K562 (cell line): ENCODE results near the gene STUM. TPM values are rescaled to one million over a fixed set of nuclear protein-coding genes. Genes with fewer than 3 reads are reported as not detected.

Experiments
- ATAC-seq: fragments of 200-7000 bp; cut with Tn5 transposase; 3 replicates; pipeline ENCODE4 v1.9.1; 2020; ENCODE audit warnings: moderate library complexity
- BruUV-seq: library from RNA; stranded (reverse); fragments of 400-500 nt; replicated peaks from 2 replicates; lab custom pipeline; 2021; lab: Mats Ljungman, UMichigan
- CTCF ChIA-PET: fragments of 300-600 bp; formaldehyde crosslinking; extraction: SDS; loops from one replicate; lab custom pipeline; 2021; ENCODE audit warnings: low intra/inter-chr PET ratio; lab: Yijun Ruan, JAX
- POLR2A ChIA-PET: fragments of 300-600, 350-650 bp; sonication (Branson Sonifier 250); formaldehyde crosslinking; extraction: SDS; loops from one replicate; lab custom pipeline; 2021; ENCODE audit warnings: antibody characterized with exemption, inconsistent platforms; lab: Yijun Ruan, JAX
- DNase-seq, 4 experiments: peaks; one replicate each; pipeline versions ENCODE4 v3.0.0 to v3.0.0-alpha.2; 2011 to 2018; ENCODE audit warnings: low spot score in 3 of 4, mixed read lengths in 3 of 4; ENCODE audit errors: extremely low read depth in 1 of 4
- FAIRE-seq: peaks from 2 replicates; lab custom pipeline; 2011; peaks lifted over from hg19 to GRCh38; lab: Jason Lieb, UNC
- H2AFZ ChIP-seq: 2 replicates; pipeline ENCODE4 v1.6.0; 2011; ENCODE audit warnings: low read depth, low read length, control low read depth, inconsistent platforms
- H3K27ac ChIP-seq: fragments of 200-600 bp; 3 replicates; pipeline ENCODE4 v1.8.0; 2011; ENCODE audit warnings: low read depth, mild to moderate bottlenecking, control low read depth, inconsistent platforms, low read length, moderate library complexity, mixed read lengths; ENCODE audit errors: extremely low read depth
- H3K27me3 ChIP-seq, 2 experiments: fragments of 300-600 bp in 1 of 2; 2 replicates in 1 of 2; 3 replicates in 1 of 2; pipeline versions ENCODE4 v1.6.0 to v1.8.0; 2011; ENCODE audit warnings: inconsistent platforms in 2 of 2, low read length in 2 of 2, mild to moderate bottlenecking in 1 of 2, mixed read lengths in 1 of 2, moderate library complexity in 1 of 2; ENCODE audit not compliant: control insufficient read depth in 2 of 2, insufficient read depth in 2 of 2
- H3K36me3 ChIP-seq: fragments of 300-600 bp; 3 replicates; pipeline ENCODE4 v1.8.0; 2011; ENCODE audit warnings: mild to moderate bottlenecking, low read length, inconsistent platforms; ENCODE audit not compliant: control insufficient read depth, insufficient read depth
- H3K4me1 ChIP-seq, 2 experiments: fragments of 200-600 bp in 1 of 2; replicated peaks in 1 of 2; 2 replicates in 1 of 2; 3 replicates in 1 of 2; pipeline versions ENCODE4 v1.5.1 to v1.8.0; 2011; ENCODE audit warnings: inconsistent platforms in 2 of 2, low read length in 2 of 2, mild to moderate bottlenecking in 1 of 2, mixed read lengths in 1 of 2, moderate library complexity in 1 of 2; ENCODE audit not compliant: control insufficient read depth in 2 of 2, insufficient read depth in 2 of 2
- H3K4me2 ChIP-seq: 2 replicates; pipeline ENCODE4 v1.6.1; 2011; ENCODE audit warnings: low read length, control low read depth, inconsistent platforms, mixed read lengths; ENCODE audit not compliant: insufficient read depth
- H3K4me3 ChIP-seq: fragments of 200-600 bp; sonication (generic), shearing (Covaris generic); 2 replicates; pipeline ENCODE4 v1.5.1; 2016; ENCODE audit warnings: control low read depth, inconsistent platforms
- H3K79me2 ChIP-seq: fragments of 200-600 bp; 3 replicates; pipeline ENCODE4 v1.8.0; 2011; ENCODE audit warnings: low read length, inconsistent platforms; ENCODE audit not compliant: control insufficient read depth, insufficient read depth
- H3K9ac ChIP-seq, 2 experiments: 2 replicates each; pipeline versions ENCODE4 v1.6.0 to v1.6.1; 2011; ENCODE audit warnings: low read depth in 2 of 2, low read length in 2 of 2, control low read depth in 1 of 2, inconsistent platforms in 1 of 2, mild to moderate bottlenecking in 1 of 2, mixed read lengths in 1 of 2; ENCODE audit not compliant: insufficient read depth in 1 of 2
- H3K9me1 ChIP-seq: one replicate; pipeline ENCODE4 v1.6.0; 2011; ENCODE audit warnings: inconsistent platforms, mild to moderate bottlenecking, low read length, moderate library complexity; ENCODE audit not compliant: control insufficient read depth, insufficient read depth
- H3K9me3 ChIP-seq: replicated peaks from 2 replicates; pipeline ENCODE4 v1.5.1; 2011; ENCODE audit warnings: low read depth, low read length, inconsistent platforms; ENCODE audit not compliant: control insufficient read depth, insufficient read depth
- H4K20me1 ChIP-seq: replicated peaks from 2 replicates; pipeline ENCODE4 v1.6.1; 2011; ENCODE audit warnings: low read length, inconsistent platforms, mixed read lengths; ENCODE audit not compliant: control insufficient read depth, insufficient read depth
- EZH2 ChIP-seq: IDR thresholded peaks from 2 replicates; pipeline ENCODE4 v1.6.1; 2012; ENCODE audit warnings: low read depth, mild to moderate bottlenecking, inconsistent platforms, low read length, borderline replicate concordance
- FOXA3 ChIP-seq, 2 experiments: fragments of 450-650 bp in 1 of 2; sonication (generic) in 1 of 2; formaldehyde crosslinking; IDR thresholded peaks in 1 of 2; conservative IDR thresholded peaks in 1 of 2; 2 replicates each; pipeline versions ENCODE4 v1.4.0 to v1.8.0; 2020 to 2022; ENCODE audit warnings: mild to moderate bottlenecking in 2 of 2, missing genetic modification reagents in 1 of 2
- GTF2E2 ChIP-seq: fragments of 200-800 bp; sonication (Bioruptor generic); IDR thresholded peaks from 2 replicates; pipeline ENCODE4 v1.6.1; 2016; ENCODE audit warnings: missing genetic modification characterization, missing compliant biosample characterization
- HNRNPL ChIP-seq: fragments of 200-400 bp; formaldehyde crosslinking; IDR thresholded peaks from 2 replicates; pipeline ENCODE4 v1.6.1; 2017; ENCODE audit warnings: low read depth, mild to moderate bottlenecking, low read length
- PHF20 ChIP-seq: fragments of 450-650 bp; IDR thresholded peaks from 2 replicates; pipeline ENCODE4 v1.6.1; 2018; ENCODE audit not compliant: partially characterized antibody
- SIN3A ChIP-seq, 2 experiments: fragments of 150-350 bp in 1 of 2; IDR thresholded peaks; 2 replicates each; pipeline ENCODE4 v1.6.1; 2011 to 2016; ENCODE audit warnings: borderline replicate concordance in 2 of 2, low read depth in 2 of 2, low read length in 2 of 2, mild to moderate bottlenecking in 2 of 2, moderate library complexity in 2 of 2; ENCODE audit not compliant: control insufficient read depth in 1 of 2
- STAT5B ChIP-seq: fragments of 250-450 bp; sonication (Bioruptor Pico); IDR thresholded peaks from 2 replicates; pipeline ENCODE4 v1.8.0; 2021; ENCODE audit warnings: mild to moderate bottlenecking, inconsistent platforms
- TBL1XR1 ChIP-seq, 2 experiments: IDR thresholded peaks; 2 replicates each; pipeline ENCODE4 v1.6.1; 2012; ENCODE audit warnings: improper control_type of control experiment in 2 of 2, low read length in 2 of 2, mild to moderate bottlenecking in 1 of 2
- TCF3 ChIP-seq: sonication (generic); formaldehyde crosslinking; IDR thresholded peaks from 2 replicates; pipeline ENCODE4 v1.4.0; 2020; ENCODE audit warnings: mild to moderate bottlenecking, missing genetic modification reagents
- ZNF217 ChIP-seq: sonication (generic); formaldehyde crosslinking; IDR thresholded peaks from 2 replicates; pipeline ENCODE4 v1.8.0; 2022; ENCODE audit warnings: mild to moderate bottlenecking, missing genetic modification reagents
- WGBS: fragments of 100-300 bp; shearing (Covaris generic); methylation state at CpG from one replicate; pipeline ENCODE4 v1.1.6; 2016; ENCODE audit warnings: low coverage, mixed read lengths; ENCODE audit not compliant: insufficient coverage; ENCODE audit errors: missing lambda C conversion rate; 5-methylcytosine and 5-hydroxymethylcytosine counted together
- in situ Hi-C: fragments of 300-500 bp; cut with MboI; formaldehyde crosslinking; loops from 4 replicates; pipeline ENCODE4 v1.15.0; 2018; ENCODE audit warnings: inconsistent platforms, mixed read lengths
- intact Hi-C: fragments of 100-400 bp; cut with micrococcal nuclease; formaldehyde crosslinking; loops from 2 replicates; pipeline ENCODE4 v1.14.2; 2022
- polyA plus RNA-seq, 8 experiments: library from polyadenylated mRNA; depleted of rRNA in 4 of 8; stranded (reverse) in 5 of 8; unstranded in 3 of 8; fragments of >200 nt; fragmentation: Nextera tagmentation in 2 of 8; fragmentation: Illumina TruSeq in 1 of 8; extraction: Ambion mirVana in 2 of 8; extraction: Trizol in 1 of 8; gene quantifications; 2 replicates each; pipeline versions ENCODE4 v1.2.1 to v1.2.3, GENCODE V29; 2011 to 2014; ENCODE audit warnings: inconsistent platforms in 1 of 8, missing spikeins in 1 of 8
- total RNA-seq, 7 experiments: library from RNA; depleted of rRNA in 6 of 7; stranded (reverse); fragments of >200 nt in 6 of 7; fragmentation: Illumina TruSeq in 2 of 7; extraction: Trizol in 2 of 7; gene quantifications; 2 replicates each; pipeline versions ENCODE4 v1.2.1 to v1.2.3, GENCODE V29; 2011 to 2021; ENCODE audit warnings: low replicate concordance in 1 of 7
- TF ChIP-seq, protein P1 (sequence below): sonication (generic); formaldehyde crosslinking; IDR thresholded peaks from 2 replicates; pipeline ENCODE4 v1.8.1; 2022; ENCODE audit warnings: missing genetic modification reagents
- TF ChIP-seq, protein P2 (sequence below): fragments of 250-450 bp; sonication (Bioruptor Pico); IDR thresholded peaks from 2 replicates; pipeline ENCODE4 v1.4.0; 2020; ENCODE audit warnings: mild to moderate bottlenecking, moderate library complexity
- TF ChIP-seq, protein P3 (sequence below): fragments of 250-450 bp; sonication (Bioruptor Pico); IDR thresholded peaks from 2 replicates; pipeline ENCODE4 v1.5.0; 2020; ENCODE audit warnings: mild to moderate bottlenecking
- TF ChIP-seq, protein P4 (sequence below): fragments of 250-450 bp; sonication (Bioruptor Pico); IDR thresholded peaks from 2 replicates; pipeline ENCODE4 v1.5.0; 2021

Gene STUM
- total and polyA plus RNA-seq, 9 of the 15 experiments (the other 6 are each of a cell fraction or from before 2014, with no cell fraction given), result not detected

DNA sequence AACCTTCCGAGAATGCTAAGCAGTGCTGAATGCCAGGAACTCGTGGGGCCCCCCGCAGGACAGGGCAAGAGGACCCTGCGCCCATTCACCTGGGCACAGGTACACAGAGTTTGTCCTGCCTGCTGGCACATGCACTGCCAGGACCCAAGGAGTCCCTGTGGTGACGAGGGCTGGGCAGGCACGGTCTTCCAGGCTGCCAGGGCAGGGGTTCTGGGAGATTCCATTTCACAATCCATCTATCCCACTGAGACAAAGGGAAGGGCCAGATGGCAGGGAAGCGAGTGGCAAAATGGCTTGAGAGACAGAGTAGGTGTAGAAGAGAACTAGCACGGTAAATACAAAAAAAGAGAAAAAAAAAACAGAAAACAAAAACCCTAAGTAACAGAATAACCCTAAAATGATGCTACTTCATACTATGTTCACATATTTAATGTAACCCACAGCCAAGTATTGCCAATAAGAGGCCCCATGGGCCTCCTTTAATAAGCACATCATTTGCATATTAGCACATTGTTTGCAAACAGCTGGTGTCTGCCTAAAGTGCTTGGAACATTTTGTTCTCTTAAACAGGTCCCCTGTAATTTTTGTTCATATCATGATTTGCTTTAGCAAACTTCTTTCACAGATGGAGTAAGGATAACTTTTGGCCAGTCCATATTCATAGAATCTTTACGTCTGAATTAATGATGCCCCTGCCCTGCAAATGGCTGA is 83.8 kb downstream of the STUM start:
- Histone ChIP-seq H2AFZ (no peak overlapping the region), H3K9ac (no peak overlapping the region), H3K36me3 (no peaks in the 10 kb centered on the region), H3K9me1 (no peaks in the 10 kb centered on the region), H3K27me3 (peaks cover 13 to 69% of the 10 kb centered on the region in 2 experiments), H3K27ac (no peak overlapping the region), H3K4me2 (no peak overlapping the region), H3K9me3 (no peaks in the 10 kb centered on the region), H3K4me1 (peaks cover 0 to 14% of the 10 kb centered on the region in 2 experiments; a peak in 2 of 5 replicates), H3K4me3 (no peak overlapping the region), H3K79me2 (no peaks in the 10 kb centered on the region), H4K20me1 (0 out of 2 replicates have a peak, but pooled peaks cover 9% of the 10 kb centered on the region)
- under 1% methylated on average over 9 of the region's 9 CpGs for WGBS
- BruUV-seq, result no TSS peak
- ATAC-seq (no peak), FAIRE-seq (no peak), DNase-seq (no peak)
- CTCF ChIA-PET, result interaction anchor here (0.6 kb wide), 1 partner anchor 55 kb away, joined by 3 read pairs; no protein-coding TSS in a partner anchor
- intact Hi-C loops, result no loop called here
- POLR2A ChIA-PET, result no interaction called here
- in situ Hi-C loops, result loop anchor here (10.0 kb wide), 2 partner anchors 802 to 1322 kb away; no protein-coding TSS in a partner anchor
- no peak for TF ChIP-seq GTF2E2
- TF ChIP-seq, protein P1, sequence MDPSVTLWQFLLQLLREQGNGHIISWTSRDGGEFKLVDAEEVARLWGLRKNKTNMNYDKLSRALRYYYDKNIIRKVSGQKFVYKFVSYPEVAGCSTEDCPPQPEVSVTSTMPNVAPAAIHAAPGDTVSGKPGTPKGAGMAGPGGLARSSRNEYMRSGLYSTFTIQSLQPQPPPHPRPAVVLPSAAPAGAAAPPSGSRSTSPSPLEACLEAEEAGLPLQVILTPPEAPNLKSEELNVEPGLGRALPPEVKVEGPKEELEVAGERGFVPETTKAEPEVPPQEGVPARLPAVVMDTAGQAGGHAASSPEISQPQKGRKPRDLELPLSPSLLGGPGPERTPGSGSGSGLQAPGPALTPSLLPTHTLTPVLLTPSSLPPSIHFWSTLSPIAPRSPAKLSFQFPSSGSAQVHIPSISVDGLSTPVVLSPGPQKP (CRISPR knock-in tag), result no peak
- no peak for TF ChIP-seq EZH2
- no peak for TF ChIP-seq FOXA3 (CRISPR knock-in tag; conservative IDR thresholded peaks at IDR 0.05 in 1 of 2, IDR thresholded peaks at IDR 0.05 in 1 of 2)
- no peak for TF ChIP-seq STAT5B (CRISPR knock-in tag)
- no peak for TF ChIP-seq TCF3 (CRISPR knock-in tag)
- TF ChIP-seq, protein P2, sequence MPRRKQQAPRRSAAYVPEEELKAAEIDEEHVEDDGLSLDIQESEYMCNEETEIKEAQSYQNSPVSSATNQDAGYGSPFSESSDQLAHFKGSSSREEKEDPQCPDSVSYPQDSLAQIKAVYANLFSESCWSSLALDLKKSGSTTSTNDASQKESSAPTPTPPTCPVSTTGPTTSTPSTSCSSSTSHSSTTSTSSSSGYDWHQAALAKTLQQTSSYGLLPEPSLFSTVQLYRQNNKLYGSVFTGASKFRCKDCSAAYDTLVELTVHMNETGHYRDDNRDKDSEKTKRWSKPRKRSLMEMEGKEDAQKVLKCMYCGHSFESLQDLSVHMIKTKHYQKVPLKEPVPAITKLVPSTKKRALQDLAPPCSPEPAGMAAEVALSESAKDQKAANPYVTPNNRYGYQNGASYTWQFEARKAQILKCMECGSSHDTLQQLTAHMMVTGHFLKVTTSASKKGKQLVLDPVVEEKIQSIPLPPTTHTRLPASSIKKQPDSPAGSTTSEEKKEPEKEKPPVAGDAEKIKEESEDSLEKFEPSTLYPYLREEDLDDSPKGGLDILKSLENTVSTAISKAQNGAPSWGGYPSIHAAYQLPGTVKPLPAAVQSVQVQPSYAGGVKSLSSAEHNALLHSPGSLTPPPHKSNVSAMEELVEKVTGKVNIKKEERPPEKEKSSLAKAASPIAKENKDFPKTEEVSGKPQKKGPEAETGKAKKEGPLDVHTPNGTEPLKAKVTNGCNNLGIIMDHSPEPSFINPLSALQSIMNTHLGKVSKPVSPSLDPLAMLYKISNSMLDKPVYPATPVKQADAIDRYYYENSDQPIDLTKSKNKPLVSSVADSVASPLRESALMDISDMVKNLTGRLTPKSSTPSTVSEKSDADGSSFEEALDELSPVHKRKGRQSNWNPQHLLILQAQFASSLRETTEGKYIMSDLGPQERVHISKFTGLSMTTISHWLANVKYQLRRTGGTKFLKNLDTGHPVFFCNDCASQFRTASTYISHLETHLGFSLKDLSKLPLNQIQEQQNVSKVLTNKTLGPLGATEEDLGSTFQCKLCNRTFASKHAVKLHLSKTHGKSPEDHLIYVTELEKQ (CRISPR knock-in tag), result no peak
- no peak for TF ChIP-seq TBL1XR1 (IDR thresholded peaks at IDR 0.05; ENCODE audit: low read length in 2 of 2)
- TF ChIP-seq HNRNPL, result no peak
- no peak for TF ChIP-seq SIN3A (IDR thresholded peaks at IDR 0.05; ENCODE audit: borderline replicate concordance in 2 of 2, control insufficient read depth in 1 of 2, low read depth in 2 of 2, low read length in 2 of 2)
- no peak for TF ChIP-seq PHF20
- TF ChIP-seq, protein P3, sequence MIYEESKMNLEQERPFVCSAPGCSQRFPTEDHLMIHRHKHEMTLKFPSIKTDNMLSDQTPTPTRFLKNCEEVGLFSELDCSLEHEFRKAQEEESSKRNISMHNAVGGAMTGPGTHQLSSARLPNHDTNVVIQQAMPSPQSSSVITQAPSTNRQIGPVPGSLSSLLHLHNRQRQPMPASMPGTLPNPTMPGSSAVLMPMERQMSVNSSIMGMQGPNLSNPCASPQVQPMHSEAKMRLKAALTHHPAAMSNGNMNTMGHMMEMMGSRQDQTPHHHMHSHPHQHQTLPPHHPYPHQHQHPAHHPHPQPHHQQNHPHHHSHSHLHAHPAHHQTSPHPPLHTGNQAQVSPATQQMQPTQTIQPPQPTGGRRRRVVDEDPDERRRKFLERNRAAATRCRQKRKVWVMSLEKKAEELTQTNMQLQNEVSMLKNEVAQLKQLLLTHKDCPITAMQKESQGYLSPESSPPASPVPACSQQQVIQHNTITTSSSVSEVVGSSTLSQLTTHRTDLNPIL (CRISPR knock-in tag), result no peak
- no peak for TF ChIP-seq ZNF217 (CRISPR knock-in tag)
- TF ChIP-seq, protein P4, sequence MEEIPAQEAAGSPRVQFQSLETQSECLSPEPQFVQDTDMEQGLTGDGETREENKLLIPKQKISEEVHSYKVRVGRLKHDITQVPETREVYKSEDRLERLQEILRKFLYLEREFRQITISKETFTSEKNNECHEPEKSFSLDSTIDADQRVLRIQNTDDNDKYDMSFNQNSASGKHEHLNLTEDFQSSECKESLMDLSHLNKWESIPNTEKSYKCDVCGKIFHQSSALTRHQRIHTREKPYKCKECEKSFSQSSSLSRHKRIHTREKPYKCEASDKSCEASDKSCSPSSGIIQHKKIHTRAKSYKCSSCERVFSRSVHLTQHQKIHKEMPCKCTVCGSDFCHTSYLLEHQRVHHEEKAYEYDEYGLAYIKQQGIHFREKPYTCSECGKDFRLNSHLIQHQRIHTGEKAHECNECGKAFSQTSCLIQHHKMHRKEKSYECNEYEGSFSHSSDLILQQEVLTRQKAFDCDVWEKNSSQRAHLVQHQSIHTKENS (CRISPR knock-in tag), result no peak
